Upper lobe of left lung (tissue), 6 donors: ENCODE results near the gene CEP164. TPM values are rescaled to one million over a fixed set of nuclear protein-coding genes. Genes with fewer than 3 reads are reported as not detected.

Experiments used
- ATAC-seq, 2 donors: fragments of 200-7000 bp; cut with Tn5 transposase; one replicate each; pipeline ENCODE4 v1.9.1; 2022; ENCODE audit warnings: mild to moderate bottlenecking in 2 of 2, moderate library complexity in 2 of 2; ENCODE audit not compliant: low FRiP score in 2 of 2
- DNase-seq, 2 donors: peaks; one replicate each; pipeline ENCODE4 v3.0.0-alpha.2; 2019 to 2020
- H3K27ac ChIP-seq, 4 donors: fragments of 200-600 bp; sonication (generic); one replicate each; pipeline ENCODE4 v1.5.1; 2016 to 2019
- H3K27me3 ChIP-seq, 4 donors: fragments of 200-600 bp; sonication (generic); one replicate each; pipeline ENCODE4 v1.5.1; 2017 to 2019
- H3K36me3 ChIP-seq, 4 donors: fragments of 200-600 bp; sonication (generic); one replicate each; pipeline ENCODE4 v1.5.1; 2016 to 2019
- H3K4me1 ChIP-seq, 4 donors: fragments of 200-600 bp; sonication (generic); one replicate each; pipeline ENCODE4 v1.5.1; 2018 to 2019
- H3K4me3 ChIP-seq, 4 donors: fragments of 200-600 bp; sonication (generic); one replicate each; pipeline ENCODE4 v1.5.1; 2017 to 2019; ENCODE audit warnings: mild to moderate bottlenecking in 2 of 4, moderate library complexity in 1 of 4
- H3K9me3 ChIP-seq, 4 donors: fragments of 200-600 bp; sonication (generic); one replicate each; pipeline ENCODE4 v1.5.1; 2018 to 2019
- EP300 ChIP-seq, 4 donors: sonication (generic); formaldehyde crosslinking; IDR thresholded peaks; one replicate each; pipeline ENCODE4 v1.5.1; 2017; ENCODE audit warnings: antibody characterized with exemption in 4 of 4, control low read depth in 2 of 4
- POLR2A ChIP-seq, 4 donors: fragments of 450-650 bp; IDR thresholded peaks; one replicate each; pipeline ENCODE4 v1.5.1; 2016 to 2017; ENCODE audit warnings: antibody characterized with exemption in 4 of 4, mild to moderate bottlenecking in 2 of 4
- POLR2AphosphoS5 ChIP-seq, 2 donors: sonication (generic); formaldehyde crosslinking; IDR thresholded peaks; one replicate each; pipeline ENCODE4 v1.5.1; 2017; ENCODE audit warnings: antibody characterized with exemption in 2 of 2
- WGBS, 2 donors: methylation state at CpG; one replicate each; pipeline ENCODE4 v1.1.5; 2017 to 2018; 5-methylcytosine and 5-hydroxymethylcytosine counted together
- total RNA-seq, 6 donors: library from RNA; depleted of rRNA in 4 of 6; stranded (reverse); fragments of >200 nt in 4 of 6; gene quantifications; one replicate each; pipeline versions ENCODE4 v1.1.0 to v1.2.1, GENCODE V29; 2016 to 2021
- TF ChIP-seq, protein P1 (sequence below), 6 experiments: fragments of 450-650 bp in 4 of 6; fragments of 200-600 bp in 2 of 6; sonication (generic) in 2 of 6; IDR thresholded peaks; one replicate each; pipeline ENCODE4 v1.5.1; 2016 to 2019; ENCODE audit warnings: antibody characterized with exemption in 6 of 6
- donor health status: DM: no; HTN: no; CAD: no; lungs with moderate emphysema.
- donor health status: DM: no; HTN: yes; CAD: no; lungs with severe emphysema.

The CEP164 gene
- total RNA-seq, 6 donors from 2014 or later: 16.1 to 73.3 (median 27.9) TPM

DNA sequence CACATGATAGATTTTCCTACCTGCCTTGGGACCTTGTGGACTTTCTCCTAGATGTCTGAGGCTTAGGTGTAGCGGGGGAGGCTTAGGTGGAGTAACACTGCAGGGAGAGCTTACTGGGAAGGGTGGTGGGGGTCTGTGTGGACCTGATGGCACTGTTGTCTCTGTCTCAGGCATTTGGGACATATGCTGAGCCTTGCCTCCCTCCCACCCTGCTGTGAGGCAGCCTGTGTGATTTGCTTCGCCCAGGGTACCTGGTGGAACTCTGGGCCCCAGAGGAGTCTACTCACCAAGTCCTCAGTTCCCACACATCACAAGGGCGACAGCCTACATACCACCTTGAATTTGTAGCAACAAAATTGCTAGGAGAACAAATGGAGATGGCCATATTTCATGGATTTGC is 80.7 kb downstream of the CEP164 start:
- peaks cover 0 to 11% (median 0%) of the 10 kb centered on the region in 4 donors for H3K9me3 ChIP-seq
- no peak overlapping the region for H3K4me3 ChIP-seq
- DNase-seq (no peak), ATAC-seq (no peak)
- WGBS, 2 donors: 93 to 97% methylated on average over 2 to 3 of the region's 3 CpGs
- TF ChIP-seq POLR2AphosphoS5 (IDR thresholded peaks at IDR 0.05): no peak
- no peak for TF ChIP-seq EP300 (IDR thresholded peaks at IDR 0.05)
- TF ChIP-seq, protein P1, sequence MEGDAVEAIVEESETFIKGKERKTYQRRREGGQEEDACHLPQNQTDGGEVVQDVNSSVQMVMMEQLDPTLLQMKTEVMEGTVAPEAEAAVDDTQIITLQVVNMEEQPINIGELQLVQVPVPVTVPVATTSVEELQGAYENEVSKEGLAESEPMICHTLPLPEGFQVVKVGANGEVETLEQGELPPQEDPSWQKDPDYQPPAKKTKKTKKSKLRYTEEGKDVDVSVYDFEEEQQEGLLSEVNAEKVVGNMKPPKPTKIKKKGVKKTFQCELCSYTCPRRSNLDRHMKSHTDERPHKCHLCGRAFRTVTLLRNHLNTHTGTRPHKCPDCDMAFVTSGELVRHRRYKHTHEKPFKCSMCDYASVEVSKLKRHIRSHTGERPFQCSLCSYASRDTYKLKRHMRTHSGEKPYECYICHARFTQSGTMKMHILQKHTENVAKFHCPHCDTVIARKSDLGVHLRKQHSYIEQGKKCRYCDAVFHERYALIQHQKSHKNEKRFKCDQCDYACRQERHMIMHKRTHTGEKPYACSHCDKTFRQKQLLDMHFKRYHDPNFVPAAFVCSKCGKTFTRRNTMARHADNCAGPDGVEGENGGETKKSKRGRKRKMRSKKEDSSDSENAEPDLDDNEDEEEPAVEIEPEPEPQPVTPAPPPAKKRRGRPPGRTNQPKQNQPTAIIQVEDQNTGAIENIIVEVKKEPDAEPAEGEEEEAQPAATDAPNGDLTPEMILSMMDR (IDR thresholded peaks at IDR 0.05): no peak
- no peak for TF ChIP-seq POLR2A (IDR thresholded peaks at IDR 0.05)
- H3K36me3 ChIP-seq: peaks cover 0 to 75% (median 41%) of the 10 kb centered on the region in 4 donors
- no peak overlapping the region for H3K27ac ChIP-seq
- no peaks in the 10 kb centered on the region for H3K27me3 ChIP-seq
- no peaks in the 10 kb centered on the region for H3K4me1 ChIP-seq

DNA sequence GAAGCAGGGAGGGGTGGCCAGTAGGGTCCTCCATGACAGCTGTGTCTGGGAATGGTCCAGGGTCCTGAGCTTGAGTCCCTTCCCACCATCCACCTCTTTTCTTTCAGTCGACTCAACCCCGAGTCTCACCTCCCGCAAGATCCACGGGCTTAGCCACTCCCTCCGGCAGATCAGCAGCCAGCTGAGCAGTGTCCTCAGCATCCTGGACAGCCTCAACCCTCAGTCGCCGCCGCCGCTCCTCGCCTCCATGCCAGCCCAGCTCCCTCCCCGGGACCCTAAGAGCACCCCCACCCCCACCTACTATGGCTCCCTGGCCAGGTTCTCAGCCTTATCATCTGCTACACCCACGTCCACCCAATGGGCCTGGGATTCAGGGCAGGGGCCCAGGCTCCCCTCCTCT is 81.9 kb downstream of the CEP164 start:
- Histone ChIP-seq H3K9me3 (peaks cover 0 to 11% (median 0%) of the 10 kb centered on the region in 4 donors), H3K4me1 (no peaks in the 10 kb centered on the region), H3K27me3 (no peaks in the 10 kb centered on the region), H3K27ac (no peak overlapping the region), H3K36me3 (peaks cover 0 to 70% (median 37%) of the 10 kb centered on the region in 4 donors), H3K4me3 (no peak overlapping the region)
- WGBS, 2 donors: 88 to 90% methylated on average over 12 of the region's 12 CpGs
- no peak for DNase-seq
- TF ChIP-seq POLR2A (IDR thresholded peaks at IDR 0.05) (no peak), POLR2AphosphoS5 (IDR thresholded peaks at IDR 0.05) (no peak), EP300 (IDR thresholded peaks at IDR 0.05) (no peak)
- TF ChIP-seq, protein P1 (IDR thresholded peaks at IDR 0.05): no peak
- ATAC-seq: peak in 1 of 2 donors; percentile 7

DNA sequence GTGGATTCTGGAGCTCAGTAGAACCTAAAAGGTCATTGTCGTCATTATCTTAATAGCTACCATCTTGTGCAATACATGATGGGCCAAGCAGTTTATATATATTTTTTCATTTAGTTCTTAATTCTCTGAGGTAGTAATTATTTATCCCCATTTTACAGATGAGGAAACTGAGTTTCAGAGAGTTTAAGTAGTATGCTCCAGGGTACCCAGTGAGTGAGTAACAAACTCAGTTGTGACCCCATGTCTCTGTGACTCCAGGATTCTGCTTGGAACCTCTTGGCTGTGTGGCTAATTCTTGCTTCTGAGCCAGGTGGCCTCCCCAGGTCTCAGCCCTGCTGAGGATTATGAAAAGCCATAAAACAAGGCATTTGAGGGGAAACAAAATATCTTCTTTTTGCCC is 82.6 kb downstream of the CEP164 start:
- Histone ChIP-seq H3K4me3 (no peak overlapping the region), H3K36me3 (peaks cover 0 to 63% (median 31%) of the 10 kb centered on the region in 4 donors), H3K27ac (no peak overlapping the region), H3K9me3 (peaks cover 0 to 8% (median 0%) of the 10 kb centered on the region in 4 donors), H3K27me3 (no peaks in the 10 kb centered on the region), H3K4me1 (no peaks in the 10 kb centered on the region)
- no peak for TF ChIP-seq POLR2A (IDR thresholded peaks at IDR 0.05)
- no peak for TF ChIP-seq EP300 (IDR thresholded peaks at IDR 0.05)
- TF ChIP-seq POLR2AphosphoS5 (IDR thresholded peaks at IDR 0.05): no peak
- TF ChIP-seq, protein P1 (IDR thresholded peaks at IDR 0.05): no peak
- DNase-seq: no peak
- ATAC-seq: no peak
- WGBS, 2 donors: 86 to 96% methylated on average over 1 of the region's 1 CpG

DNA sequence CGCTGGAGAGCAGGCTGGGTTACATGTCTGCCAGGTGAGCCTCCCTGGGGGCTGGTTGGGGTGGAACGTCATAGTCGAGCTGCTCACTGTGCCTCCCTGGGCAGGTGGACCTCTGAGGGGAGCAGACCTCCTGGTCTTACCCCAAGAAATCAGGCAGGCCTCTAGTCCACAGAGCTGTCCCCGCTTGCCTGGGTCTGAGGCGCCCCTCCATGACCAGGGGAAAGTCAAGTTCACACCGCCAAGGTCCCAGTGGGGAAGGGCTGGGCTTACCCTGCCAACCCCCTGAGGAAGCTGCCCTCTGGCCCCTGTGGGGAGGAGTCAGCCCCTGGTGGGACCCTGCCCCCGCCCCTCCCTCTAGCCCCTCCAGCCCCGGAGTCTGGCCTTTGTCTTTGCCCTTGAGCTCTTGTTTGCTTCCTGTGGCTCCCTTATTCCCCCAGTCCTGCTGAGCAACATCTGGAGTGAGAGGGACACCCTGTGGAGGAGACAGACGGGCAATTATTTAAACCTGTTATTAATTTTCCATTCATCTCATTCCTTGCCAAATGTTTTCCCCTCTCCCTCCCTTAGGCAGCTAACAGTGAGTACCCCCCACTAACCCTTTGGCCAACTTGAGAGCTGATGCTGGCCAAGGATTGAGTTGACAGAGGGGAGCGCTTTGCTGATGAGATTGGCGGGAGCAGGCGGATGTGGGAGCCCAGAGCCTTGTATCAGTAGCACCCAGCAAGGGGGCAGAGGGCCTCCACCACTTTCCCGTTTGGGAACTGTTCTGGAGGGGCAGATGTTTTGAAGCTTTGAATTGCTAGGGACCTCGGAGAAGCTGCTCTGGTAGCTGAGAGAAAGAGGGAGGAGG is 83.4 kb downstream of the CEP164 start:
- DNase-seq: no peak
- H3K4me3 ChIP-seq: no peak overlapping the region
- H3K9me3 ChIP-seq: peaks cover 0 to 2% (median 0%) of the 10 kb centered on the region in 4 donors
- no peaks in the 10 kb centered on the region for H3K27me3 ChIP-seq
- 86 to 89% methylated on average over 7 to 14 of the region's 14 CpGs for WGBS, 2 donors
- H3K27ac ChIP-seq: no peak overlapping the region
- no peak for ATAC-seq
- H3K4me1 ChIP-seq: no peaks in the 10 kb centered on the region
- TF ChIP-seq POLR2A (IDR thresholded peaks at IDR 0.05) (no peak), EP300 (IDR thresholded peaks at IDR 0.05) (no peak), POLR2AphosphoS5 (IDR thresholded peaks at IDR 0.05) (no peak)
- TF ChIP-seq, protein P1 (IDR thresholded peaks at IDR 0.05): no peak
- peaks cover 0 to 57% (median 29%) of the 10 kb centered on the region in 4 donors for H3K36me3 ChIP-seq
